ENCODE results near the gene TNIK. TPM values are rescaled to one million over a fixed set of nuclear protein-coding genes. Genes with fewer than 3 reads are reported as not detected.

The TNIK gene
- total RNA-seq, 1 donor from 2014 or later = 3.0 TPM

DNA sequence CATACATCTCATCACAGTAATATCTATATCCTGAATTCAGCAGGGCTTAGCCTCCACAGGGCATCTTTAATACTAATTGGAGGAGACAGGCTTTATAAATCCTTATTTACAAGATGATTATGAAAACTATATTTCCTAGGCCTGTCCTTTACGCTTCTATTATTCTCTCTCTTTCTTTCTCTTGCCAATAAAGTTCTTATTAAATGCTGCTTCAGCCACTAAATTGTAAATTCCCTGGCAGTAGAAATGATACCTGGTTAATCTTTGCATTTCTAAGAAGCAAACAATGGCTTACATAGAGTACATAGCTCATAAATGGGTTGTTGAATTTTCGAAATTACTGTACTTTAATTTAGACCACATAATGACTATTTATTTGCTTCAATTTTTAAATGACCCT lies 43.5 kb downstream of the TNIK start:
- no peak for ATAC-seq

DNA sequence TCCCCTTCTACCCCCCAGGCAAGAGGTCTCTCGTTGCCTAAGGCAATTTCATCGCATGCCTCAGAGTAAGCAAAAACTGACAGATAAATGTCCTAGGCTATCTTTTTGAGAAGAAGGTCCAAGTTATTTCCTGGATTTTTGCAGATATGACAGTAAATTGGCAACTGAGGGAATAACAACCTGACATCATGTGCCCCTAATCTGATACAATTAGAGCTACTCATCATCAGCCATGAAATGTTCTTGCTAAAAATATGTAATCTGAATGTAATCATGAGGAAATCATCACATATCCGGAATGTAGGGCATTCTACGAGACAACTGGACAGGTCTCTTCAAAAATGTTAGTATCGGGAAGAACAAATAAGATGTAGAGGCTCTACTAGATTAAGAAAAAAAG lies 44.1 kb downstream of the TNIK start:
- no peak for ATAC-seq

DNA sequence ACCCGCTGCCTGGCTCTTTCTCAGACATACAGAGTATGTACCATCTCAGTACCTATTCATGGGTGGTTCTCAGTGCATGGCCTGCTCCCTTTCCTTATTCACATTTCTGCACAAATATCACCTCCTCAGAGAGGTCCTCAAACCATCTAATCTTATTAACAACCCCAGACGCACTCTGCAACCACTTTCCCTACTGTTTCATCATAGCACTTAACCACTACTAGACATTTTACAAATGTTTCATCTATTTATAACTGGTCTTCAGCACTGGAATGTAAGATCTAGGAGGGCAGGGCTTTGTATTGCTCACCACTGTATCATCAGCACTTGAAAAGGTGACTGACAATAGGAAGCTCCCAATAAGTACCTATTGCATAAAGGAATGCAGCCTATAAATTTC lies 45.1 kb downstream of the TNIK start:
- ATAC-seq = peak; percentile 69

DNA sequence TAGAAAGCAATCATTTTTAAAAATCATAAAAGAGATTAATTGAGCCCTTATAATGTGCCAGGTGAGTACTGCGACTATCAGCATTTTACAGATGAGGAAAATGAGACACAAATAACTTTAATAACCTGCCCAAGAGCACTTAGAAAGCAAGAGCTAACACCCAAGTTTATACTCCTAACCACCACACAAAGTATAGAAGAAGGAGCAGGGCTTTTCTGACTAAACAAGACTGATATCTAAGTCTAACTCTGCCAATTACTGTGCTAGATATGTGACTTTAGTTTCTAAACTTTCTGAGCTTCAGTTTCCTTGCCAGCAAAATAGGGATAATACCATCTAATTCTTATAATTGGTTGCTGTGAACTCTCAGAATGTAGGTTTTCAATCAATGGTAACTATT lies 47.7 kb downstream of the TNIK start:
- no peak for ATAC-seq

DNA sequence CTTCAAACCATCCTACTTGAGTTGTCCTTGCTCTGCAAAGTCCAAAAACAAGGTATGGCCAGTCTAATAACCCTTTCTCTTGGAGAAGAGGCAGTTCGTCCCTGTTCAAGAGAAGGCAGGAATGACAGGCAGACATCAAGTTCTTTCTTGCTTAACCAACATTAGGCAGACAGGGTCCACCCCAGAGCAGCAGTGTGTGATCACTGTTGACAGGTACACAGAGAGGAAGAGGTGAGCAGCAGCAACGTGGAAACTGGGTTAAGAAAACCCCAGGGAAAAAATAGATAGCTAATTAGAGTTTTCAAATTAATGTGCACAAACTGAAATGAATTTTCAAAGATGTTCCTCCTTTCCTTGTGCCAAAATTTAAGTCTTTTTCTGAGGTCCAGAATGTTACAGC lies 48.2 kb downstream of the TNIK start:
- no peak for ATAC-seq

DNA sequence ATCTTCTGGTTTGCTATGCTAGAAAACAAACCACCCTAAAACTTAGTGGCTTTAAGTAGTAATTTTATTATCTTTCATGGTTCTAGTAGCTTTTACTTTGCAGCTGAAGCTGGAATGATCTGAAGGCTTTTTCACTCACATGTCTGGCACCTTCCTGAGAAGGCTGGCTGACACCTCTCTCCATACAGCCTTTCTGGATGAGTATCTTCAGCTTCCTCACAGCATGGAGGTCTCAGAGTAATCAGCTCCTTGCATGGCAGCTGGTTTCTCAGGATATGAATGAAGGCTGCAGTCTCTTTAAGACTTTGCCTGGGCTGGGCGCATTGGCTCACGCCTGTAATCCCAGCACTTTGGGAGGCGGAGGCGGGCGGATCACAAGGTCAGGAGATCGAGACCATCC lies 50.0 kb downstream of the TNIK start:
- ATAC-seq = no peak

DNA sequence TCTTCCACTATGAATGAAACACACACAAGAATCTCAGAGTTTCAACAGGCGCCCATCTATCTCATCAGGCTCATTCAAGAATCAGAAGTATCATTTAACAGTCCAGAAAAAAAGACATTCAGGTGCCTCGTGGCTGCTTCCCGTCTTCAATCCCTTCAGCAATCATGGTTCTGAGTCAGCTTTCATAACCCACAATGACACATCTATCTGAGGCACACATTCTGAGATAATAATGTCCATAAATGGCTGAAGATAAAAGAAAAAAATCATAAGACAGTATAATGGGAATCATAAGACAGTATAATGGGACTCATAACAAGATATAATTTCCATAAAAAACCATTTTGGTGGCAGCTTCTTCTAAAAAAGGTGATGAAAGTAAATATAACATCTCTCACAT lies 52.4 kb downstream of the TNIK start:
- no peak for ATAC-seq

DNA sequence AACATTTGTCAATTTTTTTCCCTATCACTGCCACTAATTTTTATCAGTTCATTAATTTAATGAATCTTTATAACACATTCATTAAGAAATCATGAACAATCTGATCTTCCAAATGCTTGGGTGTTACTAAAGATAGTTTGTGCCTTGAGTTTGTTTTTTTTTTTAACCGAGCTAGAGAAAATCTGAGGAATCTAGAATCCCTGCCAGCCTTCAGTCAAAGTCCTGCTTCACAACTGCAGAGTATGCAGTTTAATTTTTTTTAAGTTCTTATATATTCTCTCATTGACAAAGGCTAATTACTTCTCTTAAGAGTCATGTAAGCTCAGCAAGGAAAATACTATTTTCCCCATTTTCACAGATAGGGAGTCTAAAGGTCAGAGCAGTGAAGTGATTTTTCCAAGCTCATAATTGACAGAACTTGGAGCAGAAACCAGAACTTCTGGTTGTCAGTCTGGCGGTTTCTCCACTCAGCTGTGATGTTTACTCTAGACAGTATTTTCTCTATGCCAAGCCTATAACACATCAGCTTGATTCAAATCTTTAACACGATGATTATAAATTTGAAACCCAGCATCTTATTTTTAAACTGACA lies 55.7 kb downstream of the TNIK start:
- peak; percentile 25 for ATAC-seq

DNA sequence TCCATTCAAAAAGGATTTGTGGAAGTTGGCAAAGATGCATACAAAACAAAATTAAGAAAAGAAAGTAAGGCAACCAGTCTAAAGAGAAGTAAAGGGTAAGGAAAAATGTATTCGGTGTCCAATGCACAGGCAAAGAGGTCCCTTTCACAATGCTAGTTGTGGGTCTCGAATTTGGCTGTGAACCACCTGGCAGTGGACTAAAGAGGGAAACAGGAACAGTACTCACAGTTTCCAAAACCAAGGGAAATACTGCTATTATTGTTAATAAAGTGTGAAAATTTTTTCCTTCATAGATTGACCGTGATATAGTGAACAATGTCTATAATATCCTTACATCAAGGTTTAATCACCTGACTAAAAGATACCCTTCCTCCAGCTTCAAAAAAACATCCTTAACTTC lies 57.9 kb downstream of the TNIK start:
- ATAC-seq = no peak

DNA sequence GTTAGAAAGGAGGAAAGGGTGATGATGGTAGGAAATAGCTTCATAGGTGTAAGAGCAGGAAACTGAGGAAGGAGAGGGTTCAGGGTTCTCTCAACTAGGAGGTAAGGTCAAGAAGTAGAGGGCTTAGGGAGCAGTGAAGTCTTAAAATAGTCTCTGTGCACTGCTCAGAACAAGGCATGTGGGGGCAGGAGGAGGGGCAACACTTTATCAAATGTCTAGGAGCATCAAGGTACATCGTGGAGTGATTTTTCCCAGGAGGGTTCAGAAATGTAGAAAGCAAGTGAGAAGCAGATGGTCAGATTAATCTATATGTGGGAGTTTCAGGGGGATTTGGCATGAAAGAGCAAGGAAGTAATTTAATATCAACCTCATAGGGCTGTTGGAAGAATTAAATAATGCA lies 58.8 kb downstream of the TNIK start:
- ATAC-seq = no peak

DNA sequence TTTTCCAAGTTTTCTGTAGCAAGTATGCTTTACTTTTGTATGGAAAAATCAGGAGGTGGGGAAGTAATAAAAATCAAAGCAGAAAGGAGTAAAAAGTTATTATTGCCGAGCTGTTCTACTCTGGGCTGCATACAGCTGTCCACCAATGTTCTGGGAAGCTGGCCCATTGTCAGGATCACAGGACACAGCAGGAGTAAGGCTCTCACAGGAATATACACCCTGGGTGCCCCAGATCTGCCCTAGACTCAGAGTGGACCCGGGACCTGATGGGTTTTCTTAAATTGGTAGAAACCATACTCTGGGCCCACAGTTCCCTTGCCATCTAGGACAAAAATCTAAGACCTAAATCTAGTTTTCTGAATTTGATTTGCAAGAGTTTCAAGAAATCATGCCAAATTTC lies 60.4 kb downstream of the TNIK start:
- ATAC-seq = no peak

DNA sequence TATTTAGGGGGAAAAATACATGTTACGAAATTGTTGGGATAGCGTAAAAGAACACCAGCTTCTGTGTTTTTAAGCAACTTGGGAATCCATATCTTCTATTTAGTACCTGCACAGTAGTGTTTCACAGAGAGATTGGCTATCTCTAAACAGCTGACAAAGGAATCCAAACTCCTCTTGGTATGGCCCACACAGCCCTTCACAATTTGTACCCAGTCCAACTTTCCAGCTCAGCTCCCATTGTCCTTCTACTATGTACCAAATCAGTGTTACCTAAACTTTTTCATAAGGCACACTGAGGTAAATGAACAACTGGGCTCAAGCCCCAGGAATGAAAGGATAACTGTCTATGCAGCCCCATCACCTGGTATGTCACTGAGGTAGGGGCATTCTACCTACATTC lies 61.9 kb downstream of the TNIK start:
- no peak for ATAC-seq

DNA sequence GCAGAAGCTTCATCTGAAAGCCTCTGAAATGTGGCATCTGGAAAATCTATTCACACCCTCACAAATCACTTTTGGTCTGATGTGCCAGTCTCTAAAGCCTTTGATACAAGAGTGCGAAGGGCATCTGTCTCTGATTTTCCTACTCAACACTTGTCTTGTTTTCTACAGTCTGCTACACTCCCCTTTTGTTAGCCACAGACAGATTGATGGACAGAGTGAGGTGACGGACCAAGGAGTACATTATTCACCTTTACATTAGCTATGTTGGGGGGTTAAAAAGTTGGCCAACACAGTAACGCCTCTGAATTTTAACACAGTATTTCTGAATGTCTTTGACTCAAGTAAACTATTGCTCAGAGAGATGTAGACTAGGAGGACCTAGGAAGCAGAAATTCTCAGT lies 63.1 kb downstream of the TNIK start:
- ATAC-seq = no peak

DNA sequence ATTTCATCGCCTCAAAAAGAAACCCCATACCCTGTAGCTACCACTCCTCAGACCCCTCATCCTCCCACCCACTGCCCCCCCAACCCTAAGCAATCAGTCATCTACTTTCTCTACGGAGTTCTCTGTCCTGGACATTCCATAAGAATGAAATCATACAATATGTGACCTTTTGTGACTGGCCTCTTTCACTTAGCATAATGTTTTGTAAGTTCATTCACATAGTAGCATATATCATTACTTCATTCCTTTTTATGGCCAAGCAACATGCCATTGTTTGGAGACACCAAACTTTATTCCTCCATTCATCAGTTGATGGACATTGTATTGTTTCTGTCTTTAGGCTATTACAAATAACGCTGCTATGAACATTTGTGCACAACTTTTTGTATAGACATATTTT lies 64.2 kb downstream of the TNIK start:
- no peak for ATAC-seq

DNA sequence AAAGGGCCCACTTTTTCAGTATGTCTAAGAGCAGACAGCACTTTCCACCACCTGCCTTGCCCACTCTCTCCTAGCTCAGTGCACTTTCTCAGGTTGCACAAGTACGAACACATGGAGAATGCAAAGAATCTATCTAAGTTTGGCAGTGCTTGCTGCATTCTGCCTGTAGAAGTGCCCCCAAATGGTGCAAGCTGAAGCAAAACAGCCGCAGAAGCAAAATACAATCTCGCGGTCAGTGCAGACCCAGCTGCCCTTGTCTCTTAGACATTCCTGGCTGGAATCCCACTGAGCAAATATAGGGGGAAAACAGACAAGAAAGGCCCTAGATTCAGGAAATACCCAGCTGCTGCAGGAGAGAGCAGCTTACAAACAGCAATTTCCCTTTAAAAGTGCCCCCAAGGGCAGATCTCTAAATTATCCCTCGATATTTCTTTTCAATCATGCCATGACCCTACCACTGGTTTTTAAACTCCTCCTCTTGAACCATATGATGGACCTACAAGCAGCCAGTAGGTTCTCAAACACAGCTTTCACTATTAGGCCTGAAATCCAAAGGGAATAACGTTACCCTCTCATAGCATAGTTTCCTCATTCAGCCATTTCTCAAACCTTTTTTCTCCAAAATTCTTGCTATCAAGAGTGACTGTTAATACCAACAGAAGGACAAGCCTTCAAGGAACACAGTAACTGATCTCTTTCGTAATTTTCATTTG lies 67.0 kb downstream of the TNIK start:
- no peak for ATAC-seq

DNA sequence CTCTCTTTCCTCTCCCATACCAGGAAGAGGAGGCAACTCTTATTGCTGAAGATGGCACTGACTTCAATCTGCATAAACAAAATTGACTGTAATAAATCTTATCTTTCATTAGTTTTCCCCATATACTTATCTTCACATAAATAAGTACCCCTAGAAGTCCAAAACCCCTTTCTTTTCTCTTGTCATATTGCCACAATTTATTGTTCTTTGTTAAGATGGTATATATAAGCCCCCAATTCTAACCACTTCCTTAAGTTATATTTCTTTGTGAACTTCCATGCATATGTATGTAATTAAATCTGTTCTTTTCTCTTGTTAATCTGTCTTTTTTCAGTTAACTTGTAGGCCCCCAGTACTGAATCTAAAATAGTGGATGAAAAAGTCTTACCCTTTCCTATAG lies 68.8 kb downstream of the TNIK start:
- ATAC-seq = no peak

DNA sequence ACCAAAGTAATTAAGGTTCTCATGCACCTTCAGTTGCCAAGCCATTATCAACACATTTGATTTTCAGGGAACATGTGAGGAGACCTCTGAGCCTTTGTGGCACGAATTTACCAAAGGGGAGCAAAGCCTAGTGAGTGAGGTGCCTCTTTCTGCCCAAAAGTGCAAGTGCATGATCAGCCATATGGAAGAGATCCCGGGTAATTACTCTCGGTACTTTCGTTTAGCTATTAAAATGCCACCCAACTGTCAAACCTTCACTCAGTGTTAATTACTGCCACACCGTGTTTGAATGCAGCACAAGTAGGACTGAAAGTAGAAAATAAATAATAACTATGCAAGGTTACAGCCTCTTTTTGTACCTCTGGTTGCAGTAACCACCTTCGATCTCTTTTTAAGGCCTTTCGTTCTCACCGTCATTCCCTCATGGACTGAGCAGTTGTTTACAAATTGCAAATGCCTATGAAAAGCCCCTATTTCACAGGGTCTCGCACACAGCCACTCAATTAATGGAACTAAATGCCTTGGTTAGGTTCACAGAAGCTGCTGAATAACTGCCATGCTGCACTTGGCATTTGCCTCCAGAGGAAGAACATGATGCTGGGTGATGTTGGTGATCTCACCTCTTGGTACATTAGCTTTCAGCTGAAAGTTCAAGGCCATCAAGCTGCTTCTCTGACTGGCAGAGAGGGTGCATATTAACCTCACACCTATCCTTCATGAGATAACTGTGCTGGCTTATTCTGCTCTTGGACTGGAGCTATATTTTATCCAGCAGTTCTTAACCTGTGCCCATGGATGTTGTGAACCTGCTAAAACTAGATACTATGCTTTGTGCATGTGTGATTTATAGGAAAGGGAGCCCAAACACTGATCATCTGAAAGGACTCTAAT lies 69.9 kb downstream of the TNIK start:
- ATAC-seq = no peak

DNA sequence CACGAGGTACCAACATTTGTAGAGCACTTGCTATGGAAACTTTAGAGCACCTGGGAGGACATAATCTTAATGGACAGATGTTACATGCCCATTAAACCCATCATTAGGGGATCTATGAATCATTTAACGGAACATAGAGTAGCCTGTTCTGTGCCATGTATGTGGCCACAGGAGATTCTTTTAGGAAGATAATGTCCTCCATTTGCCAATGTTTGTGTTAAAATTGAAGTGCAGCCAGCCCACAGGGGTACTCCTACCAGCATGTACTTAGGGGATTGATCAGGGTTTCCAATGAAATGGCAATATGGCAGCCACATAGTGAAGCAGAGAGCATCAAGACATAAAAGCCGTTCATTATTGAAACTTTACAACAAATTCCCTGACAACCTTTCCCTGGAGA lies 70.7 kb downstream of the TNIK start:
- ATAC-seq = no peak

DNA sequence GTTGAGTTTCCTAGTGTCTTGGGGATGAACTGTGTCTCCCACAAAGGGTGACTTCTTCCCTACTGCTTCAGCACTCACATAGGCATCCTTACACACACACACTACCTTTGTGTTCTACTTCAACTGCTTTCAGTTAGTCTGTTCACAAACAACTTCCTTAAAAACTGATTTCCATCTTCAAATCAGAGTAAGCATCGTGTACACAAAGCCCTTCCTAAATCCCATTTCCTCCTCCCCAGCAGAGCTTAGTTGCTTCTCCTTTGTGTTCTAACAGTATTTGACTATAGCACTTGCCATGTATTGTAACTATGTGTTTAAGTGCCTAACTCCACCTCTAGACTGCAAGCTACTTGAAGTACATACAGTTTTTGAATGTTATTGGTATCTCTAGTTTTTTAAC lies 71.7 kb downstream of the TNIK start:
- no peak for ATAC-seq

DNA sequence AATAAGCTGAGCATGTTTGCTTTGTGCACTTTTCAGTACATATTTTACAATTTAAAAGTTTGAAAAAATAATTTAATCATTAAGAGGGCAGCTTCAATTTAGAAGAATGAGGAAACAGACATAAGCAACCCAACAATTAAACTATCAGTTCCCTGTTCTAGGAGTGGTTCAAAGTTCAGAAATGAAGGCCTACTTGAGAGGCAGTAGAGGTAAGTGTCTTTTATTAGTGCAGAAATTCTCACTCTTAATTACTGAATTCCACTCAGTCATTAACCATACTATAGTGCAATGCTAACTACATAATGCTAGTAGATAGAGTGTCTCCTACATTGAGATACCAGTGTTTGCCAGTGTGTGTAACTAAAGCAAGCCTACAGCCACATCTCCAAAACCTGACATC lies 73.1 kb downstream of the TNIK start:
- no peak for ATAC-seq

DNA sequence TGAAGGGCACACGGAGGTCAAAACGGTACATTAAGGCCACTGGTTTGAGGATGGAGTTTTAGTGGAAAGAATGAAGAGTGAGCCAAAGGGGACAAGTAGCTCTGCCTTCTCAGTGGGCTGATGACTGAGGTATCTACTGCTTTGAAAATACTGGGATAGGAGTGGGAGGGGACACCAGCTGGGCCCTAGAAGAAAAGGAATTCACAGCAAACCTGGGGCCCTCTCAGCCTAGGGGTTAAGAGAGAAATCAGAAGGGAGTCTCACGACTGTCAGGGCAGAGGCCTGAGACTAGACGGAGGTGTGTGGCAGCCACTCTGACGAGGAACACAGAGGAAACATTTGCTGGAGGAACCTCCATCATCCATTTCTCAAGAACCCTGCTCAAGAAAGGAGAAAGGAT lies 75.1 kb downstream of the TNIK start:
- ATAC-seq = no peak

DNA sequence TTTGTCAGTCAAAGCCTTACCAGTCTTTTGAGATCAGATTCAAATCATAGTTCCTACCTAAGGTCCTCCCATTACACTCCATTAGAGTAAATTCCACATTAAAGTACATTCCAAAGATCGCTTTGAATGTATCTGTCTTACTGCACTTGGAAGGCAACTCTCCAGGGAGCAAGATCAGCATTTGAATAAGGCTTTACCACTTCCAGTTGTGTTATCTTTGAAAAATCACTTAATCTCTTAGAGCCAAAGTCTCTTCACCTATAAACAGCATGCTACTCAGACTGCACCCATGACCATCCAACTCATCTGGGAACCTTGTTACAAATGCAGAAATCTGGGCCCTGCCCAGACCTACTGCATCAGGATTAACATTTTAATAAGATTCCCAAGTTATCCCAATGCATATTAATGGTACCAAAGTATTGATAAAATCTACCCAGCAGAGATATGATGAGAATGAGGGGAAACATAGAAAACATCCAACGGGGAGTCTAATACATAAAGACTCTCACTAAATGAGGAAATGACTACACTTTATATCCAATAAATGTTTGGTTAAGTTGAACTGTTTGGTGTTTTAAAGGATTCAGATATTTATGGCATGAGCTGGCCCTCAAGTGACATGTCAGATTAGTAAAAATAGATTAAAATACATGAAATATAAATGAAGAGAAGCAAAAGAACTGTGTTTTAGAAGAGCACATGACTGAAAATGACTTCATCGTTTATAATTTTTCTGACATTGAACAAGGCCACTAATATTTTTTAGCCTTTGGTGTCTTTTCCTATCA lies 75.9 kb downstream of the TNIK start:
- ATAC-seq = no peak

Measured in esophagus mucosa (tissue), 1 donor.